ENCODE results near the gene PJVK. TPM values are rescaled to one million over a fixed set of nuclear protein-coding genes. Genes with fewer than 3 reads are reported as not detected.

PJVK gene
- polyA plus RNA-seq, 3 donors = 1.4 TPM; not detected in 2

DNA sequence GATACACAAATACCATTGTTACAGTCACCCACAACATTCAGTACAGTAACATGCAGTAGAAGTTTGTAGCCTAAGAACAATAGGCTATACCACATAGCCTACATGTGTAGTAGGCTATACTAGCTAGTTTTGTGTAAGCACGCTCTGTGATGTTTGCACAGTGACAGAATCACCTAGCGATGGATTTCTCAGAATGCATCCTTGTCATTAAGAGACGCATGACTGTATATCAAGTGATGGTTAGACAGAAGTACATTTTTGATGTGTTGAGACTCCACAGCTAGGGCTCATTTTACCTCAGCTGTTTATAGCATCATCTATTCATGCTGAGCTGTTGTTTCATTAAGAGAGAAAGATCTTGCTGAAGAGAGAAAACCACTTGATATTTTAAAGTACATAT lies 48.5 kb downstream of the PJVK start:
- H3K9me3 Mint-ChIP-seq = no peaks in the 10 kb centered on the region
- WGBS (ENCODE audit: insufficient coverage) = 100% methylated on average over 3 of the region's 3 CpGs
- no peaks in the 10 kb centered on the region for H3K27me3 ChIP-seq (ENCODE audit: control insufficient read depth in 2 of 2, insufficient read depth in 2 of 2, low read length in 2 of 2)
- peaks cover 96 to 97% of the 10 kb centered on the region in 2 donors for H3K36me3 ChIP-seq (replicated peaks in 1 of 2; ENCODE audit: control insufficient read depth in 1 of 2, insufficient read depth in 2 of 2, low read length in 2 of 2)
- H3K27me3 Mint-ChIP-seq (ENCODE audit: low read depth in 3 of 3) = no peaks in the 10 kb centered on the region
- no peak overlapping the region for H3K4me3 Mint-ChIP-seq
- no peak overlapping the region for H3K27ac Mint-ChIP-seq
- H2AFZ ChIP-seq (ENCODE audit: insufficient read depth, low read depth, low read length, poor library complexity, severe bottlenecking) = no peak overlapping the region
- no peaks in the 10 kb centered on the region for H4K20me1 ChIP-seq (ENCODE audit: insufficient read depth, low read length)
- peaks cover 86 to 87% of the 10 kb centered on the region in 2 donors for H3K36me3 Mint-ChIP-seq
- H3K9ac ChIP-seq (ENCODE audit: insufficient read depth, low read length, poor library complexity, severe bottlenecking) = no peak overlapping the region
- no peaks in the 10 kb centered on the region for H3K79me2 ChIP-seq (ENCODE audit: insufficient read depth, low read length)
- H3K4me3 ChIP-seq (replicated peaks in 1 of 3; ENCODE audit: low read depth in 2 of 3, low read length in 3 of 3) = no peak overlapping the region
- intact Hi-C loops (cut with micrococcal nuclease) = no loop called here
- TF ChIP-seq, protein P1, sequence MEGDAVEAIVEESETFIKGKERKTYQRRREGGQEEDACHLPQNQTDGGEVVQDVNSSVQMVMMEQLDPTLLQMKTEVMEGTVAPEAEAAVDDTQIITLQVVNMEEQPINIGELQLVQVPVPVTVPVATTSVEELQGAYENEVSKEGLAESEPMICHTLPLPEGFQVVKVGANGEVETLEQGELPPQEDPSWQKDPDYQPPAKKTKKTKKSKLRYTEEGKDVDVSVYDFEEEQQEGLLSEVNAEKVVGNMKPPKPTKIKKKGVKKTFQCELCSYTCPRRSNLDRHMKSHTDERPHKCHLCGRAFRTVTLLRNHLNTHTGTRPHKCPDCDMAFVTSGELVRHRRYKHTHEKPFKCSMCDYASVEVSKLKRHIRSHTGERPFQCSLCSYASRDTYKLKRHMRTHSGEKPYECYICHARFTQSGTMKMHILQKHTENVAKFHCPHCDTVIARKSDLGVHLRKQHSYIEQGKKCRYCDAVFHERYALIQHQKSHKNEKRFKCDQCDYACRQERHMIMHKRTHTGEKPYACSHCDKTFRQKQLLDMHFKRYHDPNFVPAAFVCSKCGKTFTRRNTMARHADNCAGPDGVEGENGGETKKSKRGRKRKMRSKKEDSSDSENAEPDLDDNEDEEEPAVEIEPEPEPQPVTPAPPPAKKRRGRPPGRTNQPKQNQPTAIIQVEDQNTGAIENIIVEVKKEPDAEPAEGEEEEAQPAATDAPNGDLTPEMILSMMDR (IDR thresholded peaks at IDR 0.05) = no peak
- H3K4me2 ChIP-seq (replicated peaks; ENCODE audit: extremely low read depth, low read length, poor library complexity, severe bottlenecking) = no peak overlapping the region
- no peaks in the 10 kb centered on the region for H3K4me1 ChIP-seq (ENCODE audit: control insufficient read depth in 1 of 2, insufficient read depth in 2 of 2, low read length in 2 of 2)
- no peaks in the 10 kb centered on the region for H3K4me1 Mint-ChIP-seq
- H3K27ac ChIP-seq (ENCODE audit: low read depth in 1 of 2, low read length in 2 of 2) = no peak overlapping the region
- no peaks in the 10 kb centered on the region for H3K9me3 ChIP-seq (replicated peaks in 1 of 2; ENCODE audit: control insufficient read depth in 1 of 2, insufficient read depth in 1 of 2, low read length in 2 of 2)
- no peak for DNase-seq

DNA sequence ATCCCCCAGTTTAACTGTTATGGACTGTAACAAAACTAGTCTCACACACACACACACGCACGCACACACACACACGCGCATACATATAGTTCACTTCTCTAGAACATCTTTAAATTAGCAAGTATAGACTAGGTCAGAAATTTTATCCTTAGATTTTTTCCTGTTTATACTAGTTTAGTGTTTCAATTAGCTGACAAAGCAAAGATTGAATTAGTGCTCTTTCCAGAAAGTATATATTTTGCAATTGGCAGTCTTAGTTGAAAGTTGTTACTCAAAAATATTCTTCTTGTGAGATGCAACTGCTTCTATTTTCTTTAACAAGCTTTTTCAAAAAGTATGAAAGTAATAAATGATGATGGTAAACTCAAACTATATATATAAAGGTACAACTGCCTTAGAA lies 51.6 kb downstream of the PJVK start:
- Histone ChIP-seq H4K20me1 (ENCODE audit: insufficient read depth, low read length) (no peaks in the 10 kb centered on the region), H3K27me3 (ENCODE audit: control insufficient read depth in 2 of 2, insufficient read depth in 2 of 2, low read length in 2 of 2) (no peaks in the 10 kb centered on the region), H3K27ac (ENCODE audit: low read depth in 1 of 2, low read length in 2 of 2) (no peak overlapping the region), H3K4me2 (replicated peaks; ENCODE audit: extremely low read depth, low read length, poor library complexity, severe bottlenecking) (no peak overlapping the region), H2AFZ (ENCODE audit: insufficient read depth, low read depth, low read length, poor library complexity, severe bottlenecking) (no peak overlapping the region), H3K9me3 (replicated peaks in 1 of 2; ENCODE audit: control insufficient read depth in 1 of 2, insufficient read depth in 1 of 2, low read length in 2 of 2) (no peaks in the 10 kb centered on the region), H3K79me2 (ENCODE audit: insufficient read depth, low read length) (no peaks in the 10 kb centered on the region), H3K4me1 (ENCODE audit: control insufficient read depth in 1 of 2, insufficient read depth in 2 of 2, low read length in 2 of 2) (no peaks in the 10 kb centered on the region), H3K9ac (ENCODE audit: insufficient read depth, low read length, poor library complexity, severe bottlenecking) (no peak overlapping the region), H3K36me3 (replicated peaks in 1 of 2; ENCODE audit: control insufficient read depth in 1 of 2, insufficient read depth in 2 of 2, low read length in 2 of 2) (peaks cover 82 to 89% of the 10 kb centered on the region in 2 donors), H3K4me3 (replicated peaks in 1 of 3; ENCODE audit: low read depth in 2 of 3, low read length in 3 of 3) (no peak overlapping the region)
- TF ChIP-seq, protein P1 (IDR thresholded peaks at IDR 0.05) = no peak
- DNase-seq = no peak
- no CpG with 5 or more reads among the region's 4 CpGs for WGBS (ENCODE audit: insufficient coverage)
- no peak overlapping the region for H3K27ac Mint-ChIP-seq
- no peaks in the 10 kb centered on the region for H3K9me3 Mint-ChIP-seq
- peaks cover 77 to 79% of the 10 kb centered on the region in 2 donors for H3K36me3 Mint-ChIP-seq
- H3K27me3 Mint-ChIP-seq (ENCODE audit: low read depth in 3 of 3) = no peaks in the 10 kb centered on the region
- no peaks in the 10 kb centered on the region for H3K4me1 Mint-ChIP-seq
- intact Hi-C loops (cut with micrococcal nuclease) = no loop called here
- no peak overlapping the region for H3K4me3 Mint-ChIP-seq
